ENCODE results near the gene GNG2. TPM values are rescaled to one million over a fixed set of nuclear protein-coding genes. Genes with fewer than 3 reads are reported as not detected.
A peak's percentile ranks its signal among the peaks of the same experiment; 100 is the strongest.

Gene GNG2
- total and polyA plus RNA-seq, 2 of the 8 experiments (the other 6 are each of a cell fraction or from before 2014, with no cell fraction given), result 8.2 to 17.9 TPM

- DNase-seq (ENCODE audit: low read depth in 1 of 2, low spot score in 2 of 2), result no peak
- H2BK120ac ChIP-seq (replicated peaks; ENCODE audit: low read depth, low read length), result no peak overlapping the region
- no peak overlapping the region for H3K18ac ChIP-seq (ENCODE audit: extremely low read depth, low read length)
- 0 out of 4 replicates have a peak, but pooled peaks cover 0 to 3% of the 10 kb centered on the region in 2 experiments for H3K9me3 ChIP-seq (ENCODE audit: insufficient read depth in 2 of 2, low read depth in 1 of 2, low read length in 1 of 2)
- H3K79me1 ChIP-seq (ENCODE audit: low read depth, low read length), result no peaks in the 10 kb centered on the region
- no peak overlapping the region for H2BK20ac ChIP-seq (ENCODE audit: low read length)
- CTCF ChIA-PET (ENCODE audit: partially characterized antibody), result no interaction called here
- H3K23ac ChIP-seq (ENCODE audit: insufficient read length), result no peak overlapping the region
- POLR2A ChIA-PET (ENCODE audit: partially characterized antibody), result interaction anchor here (0.9 kb wide), 1 partner anchor 9 kb away, joined by 3 read pairs; no protein-coding TSS in a partner anchor
- no peaks in the 10 kb centered on the region for H4K20me1 ChIP-seq (replicated peaks in 1 of 2; ENCODE audit: control insufficient read depth in 1 of 2, insufficient read depth in 2 of 2, low read length in 2 of 2)
- no peak overlapping the region for H4K8ac ChIP-seq (ENCODE audit: extremely low read depth, insufficient read depth, low read length)
- no peak overlapping the region for H3K14ac ChIP-seq (ENCODE audit: insufficient read length)
- H3K23me2 ChIP-seq (ENCODE audit: low read depth, low read length), result no peaks in the 10 kb centered on the region
- no peak overlapping the region for H3K4ac ChIP-seq (replicated peaks; ENCODE audit: insufficient read length, low read depth, low read length)
- H4K91ac ChIP-seq (replicated peaks; ENCODE audit: insufficient read length, low read length), result no peak overlapping the region
- H2BK15ac ChIP-seq (ENCODE audit: low read length), result no peak overlapping the region
- H3K27me3 ChIP-seq (replicated peaks in 1 of 4; ENCODE audit: control insufficient read depth in 3 of 4, extremely low read depth in 1 of 4, insufficient read depth in 3 of 4, low read length in 3 of 4), result no peaks in the 10 kb centered on the region
- H3K27ac ChIP-seq (ENCODE audit: low read depth, low read length), result no peak overlapping the region
- no peak overlapping the region for H2BK5ac ChIP-seq (ENCODE audit: low read depth, low read length)
- H3K36me3 ChIP-seq (ENCODE audit: control insufficient read depth in 2 of 4, insufficient read depth in 4 of 4, low read length in 3 of 4), result no peaks in the 10 kb centered on the region
- no peak overlapping the region for H4K5ac ChIP-seq (ENCODE audit: insufficient read length, low read depth, low read length)
- H3K4me3 ChIP-seq (ENCODE audit: extremely low read depth in 1 of 4, insufficient read depth in 2 of 4, low read depth in 3 of 4, low read length in 4 of 4), result no peak overlapping the region
- H3K56ac ChIP-seq (replicated peaks; ENCODE audit: insufficient read length, low read depth, low read length), result no peak overlapping the region
- H2AFZ ChIP-seq (ENCODE audit: low read length), result no peak overlapping the region
- H3K79me2 ChIP-seq (ENCODE audit: control insufficient read depth in 1 of 2, insufficient read depth in 2 of 2, low read length in 2 of 2), result no peaks in the 10 kb centered on the region
- H3K4me1 ChIP-seq (replicated peaks in 1 of 4; ENCODE audit: control insufficient read depth in 3 of 4, insufficient read depth in 4 of 4, low read length in 3 of 4), result peaks cover 3 to 11% (median 7%) of the 10 kb centered on the region in 4 experiments; a peak in 5 of 7 replicates
- no peak for TF ChIP-seq BRCA1 (IDR thresholded peaks at IDR 0.05; ENCODE audit: low read depth, low read length)
- no peak for TF ChIP-seq NRF1 (IDR thresholded peaks at IDR 0.05; ENCODE audit: low read depth, low read length)
- TF ChIP-seq ZNF274 (IDR thresholded peaks at IDR 0.05; ENCODE audit: borderline replicate concordance, extremely low read depth, low read length), result no peak
- TF ChIP-seq CHD2 (IDR thresholded peaks at IDR 0.05; ENCODE audit: low read length), result no peak
- TF ChIP-seq CBX5 (IDR thresholded peaks at IDR 0.05; ENCODE audit: low read depth, low read length), result no peak
- no peak for TF ChIP-seq KDM4A (IDR thresholded peaks at IDR 0.05; ENCODE audit: low read depth, low read length, severe bottlenecking)
- no peak for TF ChIP-seq NANOG (IDR thresholded peaks at IDR 0.05; ENCODE audit: insufficient read depth, low read depth, low read length, poor library complexity, severe bottlenecking)
- no peak for TF ChIP-seq HDAC2 (IDR thresholded peaks at IDR 0.05; ENCODE audit: borderline replicate concordance in 1 of 2, low read depth in 2 of 2, low read length in 2 of 2)
- TF ChIP-seq CTCF (IDR thresholded peaks at IDR 0.05; ENCODE audit: control extremely low read depth in 1 of 3, insufficient read depth in 1 of 3, low read depth in 1 of 3, low read length in 3 of 3), result no peak
- H3K9ac ChIP-seq (replicated peaks in 1 of 4; ENCODE audit: extremely low read depth in 1 of 4, low read depth in 3 of 4, low read length in 3 of 4), result no peak overlapping the region
- FAIRE-seq, result no peak
- 0 out of 4 replicates have a peak overlapping the region, but pooled peaks of 1 of the 2 experiments have one; percentile 30 for H3K4me2 ChIP-seq (ENCODE audit: insufficient read depth in 1 of 2, low read depth in 2 of 2, low read length in 2 of 2)
- no peak overlapping the region for H2AK5ac ChIP-seq (ENCODE audit: low read depth, low read length)
- H2BK12ac ChIP-seq (ENCODE audit: low read depth, low read length), result no peak overlapping the region
These were observed 24.0 kb upstream of the GNG2 start for GRCh38 chr14:51836417-51836816.
